Renal cortex interstitium (tissue), 11 donors: Measurements from ENCODE around the gene PAX8. TPM values are rescaled to one million over a fixed set of nuclear protein-coding genes. Genes with fewer than 3 reads are reported as not detected.

Experiments used
- DNase-seq, 11 donors: peaks; one replicate each; pipeline ENCODE4 v3.0.0-alpha.2; 2013; ENCODE audit warnings: low read depth in 9 of 11, low spot score in 4 of 11; ENCODE audit errors: extremely low read depth in 1 of 11
- polyA plus RNA-seq, 3 donors: library from polyadenylated mRNA; unstranded; fragments of 120-200 nt; gene quantifications; one replicate each; pipeline ENCODE4 v1.2.1, GENCODE V29; 2013; ENCODE audit not compliant: insufficient read length in 3 of 3

Gene PAX8
- polyA plus RNA-seq, 3 donors: 297 to 665 (median 302) TPM

DNA sequence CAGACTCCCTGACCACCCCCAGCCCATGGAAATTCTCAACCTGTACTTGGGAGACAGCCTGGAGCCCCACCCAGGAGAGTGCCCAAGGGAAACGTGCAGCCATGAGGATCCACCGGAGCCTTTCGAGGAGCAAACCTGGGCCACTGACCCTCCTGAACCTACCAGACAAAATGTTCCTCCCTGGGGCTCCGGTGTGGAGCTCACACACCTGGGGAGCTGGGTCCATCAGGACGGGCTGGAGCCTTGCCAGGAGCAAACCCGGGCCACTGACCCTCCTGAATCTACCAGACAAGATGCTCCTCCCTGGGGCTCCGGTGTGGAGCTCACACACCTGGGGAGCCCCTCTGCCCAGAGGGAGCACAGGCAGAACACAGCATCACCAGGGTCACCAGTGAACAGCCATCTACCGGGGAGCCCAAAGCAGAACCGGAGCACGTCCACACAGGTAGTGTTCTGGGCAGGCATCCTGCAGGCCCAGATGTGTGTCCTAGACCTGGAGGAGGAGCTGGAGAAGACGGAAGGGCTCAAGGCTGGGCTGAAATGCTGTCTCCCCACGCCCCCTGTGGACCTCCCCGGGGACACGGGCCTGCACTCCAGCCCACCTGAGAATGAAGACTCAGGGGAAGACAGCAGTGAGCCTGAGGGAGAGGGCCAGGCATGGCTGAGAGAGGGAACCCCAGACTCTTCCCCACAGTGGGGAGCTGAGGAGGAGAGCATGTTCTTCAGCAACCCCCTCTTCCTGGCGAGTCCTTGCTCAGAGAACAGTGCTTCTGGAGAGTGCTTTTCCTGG lies 96.1 kb downstream of the PAX8 start:
- DNase-seq: no peak

DNA sequence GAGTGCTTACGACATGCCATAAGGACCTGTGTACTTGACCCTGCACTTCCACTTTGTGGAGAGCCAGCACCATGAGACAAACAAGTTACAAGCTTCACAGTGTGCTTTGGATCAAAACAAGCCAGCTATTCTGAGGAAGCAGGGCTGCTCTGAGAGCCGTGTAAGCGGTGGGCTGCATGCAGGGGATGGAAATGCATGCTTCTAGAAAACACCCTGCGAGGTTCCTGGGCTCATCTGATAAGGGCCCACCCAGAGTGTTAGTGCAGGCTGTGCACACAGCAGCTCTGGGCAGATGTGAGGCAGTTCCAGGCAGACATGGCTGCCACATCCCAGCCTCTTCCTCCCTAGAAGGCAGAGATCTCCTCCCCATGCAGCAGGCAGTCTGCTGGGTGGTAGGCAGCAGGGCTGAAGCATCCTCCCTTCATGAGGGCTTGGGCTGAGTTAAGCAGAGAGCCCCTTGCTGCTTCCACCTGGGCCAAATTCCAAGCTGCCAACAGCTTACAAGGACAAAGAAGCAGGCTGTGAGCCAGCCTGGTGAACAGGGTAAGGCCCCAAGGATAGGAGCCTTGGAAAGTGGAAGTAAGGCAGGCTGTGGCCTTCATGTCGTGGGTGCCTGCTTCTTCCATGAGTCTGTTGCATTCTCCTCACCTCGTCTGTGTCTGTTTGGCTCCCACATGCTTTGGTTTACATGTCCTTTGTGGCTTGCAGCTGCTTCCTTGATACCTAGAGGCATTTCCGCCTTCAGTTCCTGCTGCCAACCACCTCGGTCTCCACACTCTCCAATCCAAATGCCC lies 97.3 kb downstream of the PAX8 start:
- DNase-seq: no peak

DNA sequence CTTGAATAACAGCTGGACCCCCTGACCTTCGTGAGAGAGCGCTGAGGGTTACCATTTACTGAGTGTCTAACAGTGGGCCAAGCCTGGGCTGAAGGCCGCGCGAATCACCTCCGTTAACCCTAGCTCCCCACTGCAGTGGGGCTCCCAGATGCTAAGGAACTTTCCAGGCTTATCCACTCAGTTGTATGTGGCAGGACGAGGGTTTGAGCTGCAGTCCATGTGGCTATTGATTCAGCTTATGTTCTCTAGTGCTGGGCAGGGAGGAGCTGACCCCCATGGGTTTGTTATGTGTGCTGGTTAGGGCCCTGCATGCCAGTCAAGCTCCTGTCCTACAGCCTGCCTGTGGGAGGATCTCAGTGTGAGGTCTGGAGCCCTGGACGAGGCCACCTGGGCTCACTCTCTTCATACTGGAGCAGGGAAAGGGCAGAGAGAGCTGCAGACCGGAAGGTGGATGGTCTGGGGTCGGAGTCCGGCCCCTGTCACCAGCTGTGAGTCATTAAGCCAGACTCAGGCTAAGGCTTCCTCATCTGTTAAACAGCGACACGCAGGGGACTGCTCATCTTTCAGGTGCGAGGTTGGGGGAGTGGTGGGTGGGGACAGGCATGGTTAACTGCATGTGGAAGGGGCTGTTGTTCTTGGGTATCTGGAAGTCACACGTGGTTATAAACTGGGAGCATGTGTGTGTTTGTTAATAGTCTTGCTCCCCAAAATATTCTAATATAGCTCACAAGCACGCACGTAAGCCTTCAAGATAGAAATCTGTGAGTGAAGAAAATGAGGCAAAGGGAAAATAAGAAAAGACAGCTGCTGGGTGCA lies 98.4 kb downstream of the PAX8 start:
- DNase-seq: no peak

DNA sequence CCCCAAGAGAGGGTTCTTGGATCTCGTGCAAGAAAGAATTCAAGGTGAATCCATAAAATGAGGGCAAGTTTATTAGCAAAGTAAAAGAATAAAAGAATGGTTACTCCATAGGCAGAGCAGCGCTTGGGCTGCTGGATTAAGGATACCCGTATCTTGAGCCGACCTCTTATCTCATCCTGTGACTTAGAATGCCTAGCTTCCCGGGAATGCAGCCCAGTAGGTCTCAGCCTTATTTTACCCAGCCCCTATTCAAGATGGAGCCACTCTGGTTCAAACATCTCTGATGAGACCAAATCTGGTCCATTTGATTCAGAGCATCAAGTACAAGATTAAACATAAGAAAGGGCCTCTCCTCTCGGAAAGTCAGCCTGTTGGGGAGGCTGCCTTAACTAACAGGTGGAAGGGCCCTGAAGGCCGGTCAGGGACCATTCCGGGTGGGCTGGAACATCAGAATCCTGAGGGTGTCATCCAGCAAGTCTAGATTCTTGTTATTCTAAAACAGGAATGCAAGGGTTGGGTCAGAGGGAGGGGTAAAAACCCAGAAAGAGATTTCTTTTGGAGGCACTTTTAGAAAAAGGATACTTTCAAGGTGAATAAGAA lies 99.2 kb downstream of the PAX8 start:
- no peak for DNase-seq

DNA sequence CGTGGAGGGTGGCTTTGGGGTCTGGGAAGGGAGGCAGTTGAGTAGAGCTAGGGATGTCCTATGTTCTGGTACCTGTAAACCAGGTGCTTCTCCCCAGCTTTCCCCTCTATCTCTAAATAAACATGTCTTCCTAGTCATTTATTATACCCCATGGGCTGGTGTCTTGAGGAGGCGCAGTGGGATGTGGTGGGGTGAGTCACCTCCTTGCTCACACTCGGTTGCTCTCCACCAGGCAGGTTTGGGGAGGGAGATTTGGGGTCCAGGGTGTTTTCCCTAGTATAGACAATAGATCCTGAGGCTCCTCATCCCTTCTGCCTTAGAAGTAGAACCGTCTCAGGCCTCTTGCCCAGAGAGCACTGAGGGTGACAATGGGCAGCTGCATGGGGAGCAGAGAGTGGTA lies 99.8 kb downstream of the PAX8 start:
- DNase-seq: no peak

DNA sequence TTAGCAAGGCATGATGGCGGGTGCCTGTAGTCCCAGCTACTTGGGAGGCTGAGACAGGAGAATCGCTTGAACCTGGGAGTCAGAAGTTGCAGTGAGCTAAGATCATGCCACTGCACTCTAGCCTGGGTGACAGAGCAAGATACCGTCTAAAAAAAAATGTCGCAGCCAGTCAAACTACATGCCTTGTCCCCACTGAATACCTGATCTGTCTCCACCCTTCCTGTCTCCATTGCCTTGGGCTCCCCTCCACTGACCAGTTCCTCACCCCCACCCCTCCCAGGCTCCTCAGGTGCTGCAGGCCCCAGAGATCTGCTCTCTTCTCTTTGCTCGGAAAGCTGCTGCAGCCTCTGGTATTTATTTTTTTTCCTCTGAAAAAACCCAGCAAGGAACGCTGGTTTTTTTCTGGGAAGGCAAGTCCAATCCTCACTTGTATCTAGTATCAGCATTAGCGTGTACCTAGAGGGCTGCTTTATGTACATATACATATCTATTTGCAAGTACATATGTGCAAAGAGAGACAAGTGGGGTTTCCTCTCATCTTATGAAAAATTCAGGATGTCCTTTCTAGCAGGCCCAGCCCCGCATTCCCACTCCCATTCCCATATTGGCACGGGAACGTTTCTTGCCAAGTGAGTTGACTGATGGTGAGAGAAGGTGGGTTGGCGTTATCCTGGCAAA lies 100.5 kb downstream of the PAX8 start:
- no peak for DNase-seq

DNA sequence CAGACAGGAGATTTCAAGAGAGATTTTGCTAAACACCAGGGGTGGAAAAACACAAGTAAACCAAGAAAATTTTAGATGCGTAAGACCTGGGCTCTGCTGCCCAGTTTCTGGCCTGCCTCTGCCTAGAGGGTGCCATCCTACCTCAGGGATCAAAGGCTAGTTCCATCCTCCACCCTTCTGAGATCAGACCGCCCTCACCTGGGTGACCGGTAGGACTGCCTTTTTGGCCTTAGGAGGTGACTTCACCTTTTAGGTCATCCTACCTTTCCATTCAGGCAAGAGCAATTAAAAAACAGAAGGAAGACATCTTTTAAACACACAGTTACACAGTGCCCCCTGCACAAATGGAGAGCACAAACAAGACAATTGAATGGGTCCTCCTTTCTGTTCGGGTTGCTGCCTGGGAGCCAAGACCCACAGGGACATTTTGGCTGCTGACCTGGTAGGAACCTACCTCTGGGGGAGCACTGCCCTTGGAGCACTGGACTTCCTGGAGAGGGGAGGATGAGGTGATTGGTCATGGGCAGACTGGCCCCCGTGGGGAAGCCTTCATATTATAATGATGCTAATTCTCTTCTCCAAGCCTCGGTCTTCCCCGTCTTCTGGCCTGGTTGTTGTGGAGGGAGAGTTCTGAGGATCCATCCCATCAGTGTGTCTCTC lies 101.9 kb downstream of the PAX8 start:
- no peak for DNase-seq

DNA sequence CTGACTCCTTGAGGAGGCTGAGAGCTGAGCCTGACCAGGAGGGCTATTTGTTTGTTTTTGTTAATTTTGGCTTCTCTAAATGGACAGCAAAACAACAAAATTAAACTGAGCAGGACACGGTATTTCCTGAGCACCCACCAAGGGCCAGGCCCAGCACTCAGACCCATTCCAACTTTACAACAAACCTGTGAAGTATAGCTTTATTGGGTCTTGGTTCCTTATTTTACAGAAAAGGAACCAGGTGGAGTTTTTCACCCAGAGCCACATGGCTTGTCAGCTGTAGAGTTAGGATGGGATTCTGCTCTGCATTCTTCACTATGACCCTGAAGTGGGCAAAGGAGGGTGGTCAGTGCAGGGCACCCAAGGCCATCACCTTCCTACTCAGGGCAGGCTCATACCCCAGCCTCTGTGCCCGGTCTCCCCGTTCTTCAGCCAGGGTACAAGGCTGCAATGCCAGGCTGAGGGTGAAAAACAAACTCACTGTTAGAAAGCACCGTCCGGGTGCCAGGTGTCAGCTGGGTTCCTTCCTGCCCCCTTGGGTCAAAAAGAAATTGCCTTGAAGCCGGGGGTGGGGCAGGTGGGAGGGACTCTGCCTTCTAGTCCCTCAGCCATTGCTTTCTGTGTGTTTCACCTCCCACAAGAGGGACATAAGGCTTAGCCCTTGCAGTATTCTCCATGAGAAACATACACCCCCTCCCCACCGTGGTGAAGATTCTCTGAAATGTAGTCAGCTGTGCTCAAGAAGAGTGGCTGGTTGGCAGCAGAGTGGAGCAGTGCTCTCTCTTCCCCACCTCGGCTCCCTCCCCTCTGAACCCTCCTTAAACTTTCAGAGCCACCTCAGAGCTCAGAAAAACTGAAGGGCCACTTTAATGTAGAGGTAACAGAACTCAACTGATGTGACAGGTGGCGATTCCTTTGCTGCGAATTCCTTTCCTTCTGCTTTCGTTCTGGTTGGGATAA lies 102.7 kb downstream of the PAX8 start:
- DNase-seq: no peak

DNA sequence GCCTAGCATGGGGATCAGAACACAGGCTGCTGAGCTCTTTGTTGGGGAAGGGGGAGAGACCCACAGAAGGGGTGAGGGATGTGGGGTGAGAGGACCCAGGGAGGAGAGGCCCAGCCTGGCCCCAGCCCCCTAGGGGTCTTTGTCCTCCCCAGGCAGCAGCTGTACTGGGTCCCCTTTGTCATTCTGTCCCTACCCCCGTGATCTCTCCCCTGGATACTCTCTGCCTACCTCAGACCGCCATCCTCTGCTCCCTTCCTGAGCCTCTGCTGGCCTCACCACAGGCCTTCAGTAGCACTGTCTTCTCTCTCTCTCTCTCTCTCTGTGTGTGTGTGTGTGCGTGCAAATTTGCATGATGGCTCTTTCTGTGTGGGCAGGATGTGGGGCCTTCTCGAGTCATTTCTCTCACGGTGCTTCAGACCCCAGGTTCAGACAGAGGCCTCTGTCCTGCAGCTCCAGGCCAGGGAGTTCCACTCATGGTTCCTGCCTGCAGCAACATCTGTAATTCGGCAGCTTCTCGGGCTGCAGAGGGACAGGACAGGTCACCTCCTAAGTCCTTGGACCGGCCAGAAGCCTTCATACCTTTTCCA lies 103.6 kb downstream of the PAX8 start:
- DNase-seq: no peak

DNA sequence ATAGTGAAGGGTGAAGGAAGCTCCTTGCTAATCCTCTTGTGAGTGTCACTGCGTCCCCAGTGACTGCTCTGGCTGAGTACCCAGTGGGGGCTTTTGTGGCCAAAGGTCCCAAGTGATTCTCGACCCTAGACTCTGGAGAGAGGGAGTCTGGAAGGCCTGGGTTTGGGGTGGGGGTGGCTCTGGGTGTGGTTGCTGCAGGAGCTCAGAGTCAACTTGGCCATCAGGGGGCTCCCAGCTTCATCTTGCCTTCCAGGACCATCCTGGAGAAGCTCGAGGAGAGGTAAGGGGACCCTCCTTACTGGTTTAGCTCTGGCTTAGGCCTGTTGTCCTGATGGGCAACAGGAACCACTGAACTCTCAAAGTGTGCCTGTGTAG lies 104.4 kb downstream of the PAX8 start:
- DNase-seq: no peak

DNA sequence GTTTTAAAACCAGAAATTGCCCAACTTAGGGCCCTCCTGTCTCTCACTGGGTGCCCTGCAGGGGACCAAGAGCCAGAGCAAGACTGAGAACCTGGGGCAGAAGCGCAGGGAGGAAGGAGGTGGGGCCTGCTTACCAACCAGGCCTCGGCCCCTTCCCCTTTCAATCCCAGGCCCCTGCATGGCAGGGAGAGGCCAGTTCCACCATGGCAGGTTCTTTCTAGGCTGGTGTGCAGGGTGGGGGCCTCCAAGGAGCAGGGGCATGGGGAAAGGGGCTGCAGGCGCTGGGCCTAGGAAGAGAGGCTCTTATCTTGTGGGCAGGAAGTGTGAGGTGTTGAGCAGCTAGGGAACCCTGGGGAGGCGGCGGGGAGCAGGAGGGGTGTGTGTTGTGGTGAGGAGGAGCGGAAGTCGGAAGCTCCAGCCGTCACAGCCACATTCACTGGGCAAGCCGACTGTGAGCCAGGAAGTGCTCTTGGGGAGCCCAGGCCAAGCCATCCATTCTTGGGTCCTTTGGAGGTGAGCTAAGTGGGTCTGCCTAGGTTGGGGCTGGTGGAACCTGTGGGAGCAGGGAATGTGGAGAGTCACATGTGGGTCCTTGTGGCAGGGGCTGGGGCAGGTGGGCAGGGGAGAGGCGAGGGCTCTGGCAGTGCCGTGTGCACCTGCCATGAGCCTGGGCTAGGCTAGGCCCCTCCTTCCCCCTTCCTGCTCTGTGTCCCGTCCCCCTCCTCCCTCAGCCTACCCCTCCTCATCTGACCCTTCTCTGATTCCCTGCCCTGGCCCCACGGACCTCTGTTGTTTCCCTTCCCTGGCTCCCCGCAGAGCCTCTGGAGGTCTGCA lies 105.0 kb downstream of the PAX8 start, which contains the start of gene PSD4:
Gene PSD4, plus strand, starts transcription at position 430 of the 834 bp plus-strand sequence. CDS start 8,486 bp downstream, outside the sequence.
- DNase-seq: no peak

DNA sequence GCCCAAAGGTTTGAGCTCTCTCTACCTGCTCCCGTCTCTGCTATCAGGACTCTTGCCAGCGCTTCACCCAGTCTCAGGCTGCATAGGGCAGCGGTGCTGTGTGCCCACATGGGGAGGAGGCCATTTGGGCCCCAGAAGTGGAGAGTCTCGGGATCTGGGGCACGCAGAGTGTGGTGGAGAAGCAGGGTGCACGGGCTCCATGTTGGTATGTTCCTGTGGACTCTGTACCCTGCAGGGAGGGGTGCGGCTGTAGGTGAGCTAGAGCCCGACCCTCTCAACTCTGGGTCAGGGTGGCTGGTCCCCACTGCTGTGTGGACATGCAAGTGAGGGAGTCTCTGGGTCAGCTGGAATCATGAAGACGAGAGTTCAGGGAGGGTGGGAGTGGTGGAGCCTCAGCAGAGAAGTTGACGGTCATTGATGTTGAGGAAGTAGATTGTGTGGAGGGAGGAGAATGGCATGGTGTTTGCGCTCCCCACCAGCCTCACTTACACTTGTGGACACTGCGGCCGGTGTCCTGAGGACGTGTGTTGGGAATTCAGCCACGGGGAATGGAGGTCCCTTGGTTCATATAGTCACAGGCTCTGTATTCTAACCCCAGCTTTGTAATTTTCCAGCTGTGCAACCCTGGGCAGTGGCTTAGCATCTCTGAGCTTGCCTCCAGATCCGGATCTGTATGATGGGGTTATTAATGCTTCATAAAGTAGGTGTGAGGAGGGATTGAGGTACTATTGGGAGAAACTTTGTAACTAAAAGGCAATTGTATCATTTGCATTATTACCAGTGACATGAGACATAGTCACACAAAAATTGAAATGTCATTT lies 105.8 kb downstream of the PAX8 start:
- DNase-seq: no peak

DNA sequence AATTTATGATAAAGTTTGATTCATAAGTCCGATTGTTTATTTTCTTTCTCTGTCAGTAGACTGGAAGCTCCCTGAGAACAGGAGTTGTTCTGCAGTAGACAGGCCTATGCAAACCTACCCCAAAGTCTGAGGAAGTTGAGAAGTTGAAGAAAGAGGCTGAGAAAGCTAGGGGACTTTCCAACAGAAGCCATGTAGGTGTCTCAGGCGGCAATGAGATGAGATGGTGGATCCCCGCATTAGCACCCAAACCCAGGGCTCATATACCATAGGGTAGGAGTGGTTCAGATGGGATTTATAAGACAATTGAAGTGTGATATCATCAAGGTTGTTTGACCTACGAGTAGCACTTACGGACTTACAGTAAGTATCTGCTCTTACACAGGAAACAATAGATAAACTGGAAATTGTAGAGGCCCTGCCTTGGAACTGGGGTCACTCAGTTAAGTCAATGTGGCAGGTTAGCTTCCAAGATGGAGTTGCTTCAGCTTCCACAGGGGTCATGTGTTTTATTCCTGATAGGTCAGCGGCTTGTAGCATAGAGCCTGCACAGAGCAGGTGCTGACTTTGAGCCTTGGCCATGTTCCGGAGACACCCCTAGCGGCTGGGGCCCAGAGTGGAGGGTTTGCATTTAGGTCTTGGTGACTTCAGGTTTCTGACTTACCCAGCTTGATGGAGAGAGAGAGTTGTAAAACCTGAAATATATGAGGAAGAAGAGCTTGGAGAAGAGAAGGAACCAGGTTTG lies 107.2 kb downstream of the PAX8 start:
- no peak for DNase-seq

DNA sequence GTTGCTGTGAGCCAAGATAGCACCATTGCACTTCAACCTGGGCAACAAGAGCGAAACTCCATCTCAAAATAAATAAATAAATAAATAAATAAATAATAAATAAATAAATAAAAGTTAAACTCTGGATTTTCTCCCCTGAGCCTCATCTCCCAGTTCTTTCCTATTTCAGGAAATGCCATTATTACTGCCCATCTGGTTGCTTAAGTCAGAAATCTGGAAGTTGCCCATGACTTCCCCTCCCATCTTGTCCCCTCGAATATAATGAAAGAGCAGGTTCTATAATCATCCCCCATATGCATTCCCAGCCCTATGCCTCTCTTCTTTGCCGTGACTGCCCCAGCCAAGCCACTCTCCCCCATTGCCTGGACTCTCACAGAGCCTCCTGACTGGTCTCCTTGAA lies 109.1 kb downstream of the PAX8 start:
- DNase-seq: no peak
